Activated naive CD8-positive, alpha-beta T cell treated with anti-CD3 and anti-CD28 coated beads, Interleukin-2, amount 10 ng/mL, durations not matched to agents 7 days and 5 days (primary cell): ENCODE data around the gene KRTAP10-1. TPM values are rescaled to one million over a fixed set of nuclear protein-coding genes. Genes with fewer than 3 reads are reported as not detected.
"Not testable (repeated sequence)": the region's sequence is repeated elsewhere in the genome, so short reads cannot be mapped to it uniquely, and the experiment has no call there.

Experiments
- ATAC-seq: fragments of 150-1000 bp; cut with Tn5 transposase; one replicate; pipeline ENCODE4 v1.10.0; 2021; ENCODE audit warnings: low read depth, moderate library complexity
- POLR2A ChIA-PET: fragments of 350-600 bp; sonication (Branson Sonifier 250); formaldehyde crosslinking; loops from one replicate; lab custom pipeline; 2021; ENCODE audit warnings: antibody characterized with exemption; lab: Charles Lee
- DNase-seq: peaks from one replicate; pipeline ENCODE4 v3.0.0; 2021
- H3K27ac Mint-ChIP-seq: one replicate; pipeline ENCODE4 v1.8.0; 2022; ENCODE audit warnings: mild to moderate bottlenecking, mixed read lengths
- H3K27me3 Mint-ChIP-seq: one replicate; pipeline ENCODE4 v1.8.0; 2022; ENCODE audit warnings: mild to moderate bottlenecking, moderate library complexity, mixed read lengths
- H3K36me3 Mint-ChIP-seq: one replicate; pipeline ENCODE4 v1.8.0; 2021; ENCODE audit warnings: mild to moderate bottlenecking, mixed read lengths
- H3K4me1 Mint-ChIP-seq: one replicate; pipeline ENCODE4 v1.8.0; 2021; ENCODE audit warnings: mixed read lengths
- H3K4me3 Mint-ChIP-seq: one replicate; pipeline ENCODE4 v1.8.0; 2022; ENCODE audit warnings: mild to moderate bottlenecking, moderate library complexity, mixed read lengths
- H3K9me3 Mint-ChIP-seq: one replicate; pipeline ENCODE4 v1.8.0; 2021; ENCODE audit warnings: mixed read lengths
- total RNA-seq, 2 experiments: library from RNA; stranded (reverse); gene quantifications; one replicate each; pipeline ENCODE4 v1.2.3, GENCODE V29; 2021

KRTAP10-1 gene
- total RNA-seq, 2 experiments from 2014 or later = not detected

- POLR2A ChIA-PET = no interaction called here
- no peak overlapping the region for H3K4me3 Mint-ChIP-seq
- no peak for ATAC-seq
- H3K9me3 Mint-ChIP-seq = peaks cover 20% of the 10 kb centered on the region
- H3K27me3 Mint-ChIP-seq = peaks cover under 1% of the 10 kb centered on the region
- no peak for DNase-seq
- H3K27ac Mint-ChIP-seq = no peak overlapping the region
- no peaks in the 10 kb centered on the region for H3K36me3 Mint-ChIP-seq
- H3K4me1 Mint-ChIP-seq = no peaks in the 10 kb centered on the region
These were observed 35.5 kb upstream of the KRTAP10-1 start for GRCh38 chr21:44575307-44576024.

- no peaks in the 10 kb centered on the region for H3K27me3 Mint-ChIP-seq
These were observed 34.7 kb upstream of the KRTAP10-1 start for GRCh38 chr21:44574457-44575306.

GRCh38 chr21:44573630-44574456 lies 33.8 kb upstream of the KRTAP10-1 start, which contains the start of gene KRTAP10-4:
Gene KRTAP10-4, plus strand, starts transcription at chr21:44573729. Its CDS starts 30 bp downstream, at chr21:44573759.
- ATAC-seq, H3K27me3 Mint-ChIP-seq, H3K36me3 Mint-ChIP-seq, POLR2A ChIA-PET, H3K4me3 Mint-ChIP-seq, H3K27ac Mint-ChIP-seq, DNase-seq, H3K4me1 Mint-ChIP-seq: not testable (repeated sequence)
- H3K9me3 Mint-ChIP-seq = peaks cover 16% of the 10 kb centered on the region

More at GRCh38 chr21:44574457-44575306, 34.7 kb upstream of the KRTAP10-1 start:
- POLR2A ChIA-PET = no interaction called here
- Mint-ChIP-seq H3K9me3 (peaks cover 16% of the 10 kb centered on the region), H3K4me1 (no peaks in the 10 kb centered on the region), H3K27ac (no peak overlapping the region), H3K4me3 (no peak overlapping the region), H3K36me3 (no peaks in the 10 kb centered on the region)
- DNase-seq = no peak
- no peak for ATAC-seq

GRCh38 chr21:44572959-44573583 lies 33.1 kb upstream of the KRTAP10-1 start:
- H3K4me1 Mint-ChIP-seq = no peaks in the 10 kb centered on the region
- H3K27ac Mint-ChIP-seq = no peak overlapping the region
- no peak for DNase-seq
- POLR2A ChIA-PET = no interaction called here
- H3K4me3 Mint-ChIP-seq = no peak overlapping the region
- H3K9me3 Mint-ChIP-seq = peaks cover 14% of the 10 kb centered on the region
- H3K36me3 Mint-ChIP-seq = no peaks in the 10 kb centered on the region
- no peaks in the 10 kb centered on the region for H3K27me3 Mint-ChIP-seq
- no peak for ATAC-seq

- POLR2A ChIA-PET = no interaction called here
These were observed 32.1 kb upstream of the KRTAP10-1 start for GRCh38 chr21:44571844-44572782.

GRCh38 chr21:44571296-44571695 lies 31.3 kb upstream of the KRTAP10-1 start:
- H3K27me3 Mint-ChIP-seq = no peaks in the 10 kb centered on the region
- H3K27ac Mint-ChIP-seq = no peak overlapping the region
- DNase-seq = no peak
- ATAC-seq = no peak
- POLR2A ChIA-PET = no interaction called here
- H3K4me1 Mint-ChIP-seq = no peaks in the 10 kb centered on the region
- no peaks in the 10 kb centered on the region for H3K36me3 Mint-ChIP-seq
- H3K4me3 Mint-ChIP-seq = no peak overlapping the region
- peaks cover 6% of the 10 kb centered on the region for H3K9me3 Mint-ChIP-seq

More at GRCh38 chr21:44571844-44572782, 32.1 kb upstream of the KRTAP10-1 start:
- ATAC-seq = no peak
- no peaks in the 10 kb centered on the region for H3K4me1 Mint-ChIP-seq
- DNase-seq = no peak
- H3K36me3 Mint-ChIP-seq = no peaks in the 10 kb centered on the region
- no peak overlapping the region for H3K4me3 Mint-ChIP-seq
- no peaks in the 10 kb centered on the region for H3K27me3 Mint-ChIP-seq
- H3K9me3 Mint-ChIP-seq = peaks cover 8% of the 10 kb centered on the region
- no peak overlapping the region for H3K27ac Mint-ChIP-seq

GRCh38 chr21:44569861-44570517 lies 30.0 kb upstream of the KRTAP10-1 start:
- H3K4me3 Mint-ChIP-seq = no peak overlapping the region
- no peaks in the 10 kb centered on the region for H3K27me3 Mint-ChIP-seq
- POLR2A ChIA-PET = interaction anchor here (0.6 kb wide), 1 partner anchor 257 kb away, joined by 3 read pairs; no protein-coding TSS in a partner anchor
- ATAC-seq = no peak
- no peak for DNase-seq
- peaks cover 5% of the 10 kb centered on the region for H3K4me1 Mint-ChIP-seq
- no peak overlapping the region for H3K27ac Mint-ChIP-seq
- no peaks in the 10 kb centered on the region for H3K9me3 Mint-ChIP-seq
- no peaks in the 10 kb centered on the region for H3K36me3 Mint-ChIP-seq

GRCh38 chr21:44568667-44569556 lies 28.9 kb upstream of the KRTAP10-1 start:
- DNase-seq = no peak
- no peak overlapping the region for H3K27ac Mint-ChIP-seq

GRCh38 chr21:44568261-44568660 lies 28.3 kb upstream of the KRTAP10-1 start:
- no peak overlapping the region for H3K4me3 Mint-ChIP-seq
- no peaks in the 10 kb centered on the region for H3K36me3 Mint-ChIP-seq
- no peaks in the 10 kb centered on the region for H3K27me3 Mint-ChIP-seq
- no peak overlapping the region for H3K27ac Mint-ChIP-seq
- POLR2A ChIA-PET = no interaction called here
- ATAC-seq (no peak), DNase-seq (no peak)
- H3K4me1 Mint-ChIP-seq = peaks cover 10% of the 10 kb centered on the region
- H3K9me3 Mint-ChIP-seq = peaks cover under 1% of the 10 kb centered on the region

More at GRCh38 chr21:44568667-44569556, 28.9 kb upstream of the KRTAP10-1 start:
- no peaks in the 10 kb centered on the region for H3K27me3 Mint-ChIP-seq
- no peaks in the 10 kb centered on the region for H3K36me3 Mint-ChIP-seq
- POLR2A ChIA-PET = no interaction called here
- no peak for ATAC-seq
- H3K4me3 Mint-ChIP-seq = no peak overlapping the region
- H3K9me3 Mint-ChIP-seq = no peaks in the 10 kb centered on the region
- H3K4me1 Mint-ChIP-seq = peaks cover 10% of the 10 kb centered on the region

GRCh38 chr21:44567481-44568171 lies 27.6 kb upstream of the KRTAP10-1 start:
- Mint-ChIP-seq H3K27me3 (no peaks in the 10 kb centered on the region), H3K4me1 (peaks cover 10% of the 10 kb centered on the region), H3K4me3 (no peak overlapping the region), H3K9me3 (peaks cover 4% of the 10 kb centered on the region), H3K36me3 (no peaks in the 10 kb centered on the region), H3K27ac (no peak overlapping the region)
- DNase-seq (no peak), ATAC-seq (no peak)
- POLR2A ChIA-PET = no interaction called here
